Colonic mucosa (tissue), 4 donors: ENCODE results near the gene SLC1A1. TPM values are rescaled to one million over a fixed set of nuclear protein-coding genes. Genes with fewer than 3 reads are reported as not detected.
"Not testable (repeated sequence)": the region's sequence is repeated elsewhere in the genome, so short reads cannot be mapped to it uniquely, and the experiment has no call there.

Experiments
- DNase-seq: peaks from one replicate; pipeline ENCODE4 v3.0.0-alpha.2; 2020
- H3K27ac ChIP-seq: fragments of 200-600 bp; one replicate; pipeline ENCODE4 v1.8.0; 2021
- H3K27me3 ChIP-seq: fragments of 200-600 bp; one replicate; pipeline ENCODE4 v1.8.0; 2021
- H3K36me3 ChIP-seq: fragments of 200-600 bp; one replicate; pipeline ENCODE4 v1.8.0; 2021
- H3K4me1 ChIP-seq: fragments of 200-600 bp; one replicate; pipeline ENCODE4 v1.8.0; 2021; ENCODE audit warnings: mild to moderate bottlenecking
- H3K4me3 ChIP-seq: fragments of 200-600 bp; one replicate; pipeline ENCODE4 v1.8.0; 2021
- H3K9ac ChIP-seq, 2 donors: one replicate each; pipeline ENCODE4 v1.7.0; 2013; ENCODE audit warnings: control low read depth in 2 of 2, low read depth in 2 of 2, low read length in 2 of 2
- H3K9me3 ChIP-seq: fragments of 200-600 bp; one replicate; pipeline ENCODE4 v1.8.0; 2021
- CTCF ChIP-seq: fragments of 200-600 bp; IDR thresholded peaks from one replicate; pipeline ENCODE4 v1.8.0; 2022; ENCODE audit warnings: antibody characterized with exemption, mild to moderate bottlenecking
- intact Hi-C: fragments of 100-400 bp; cut with DNase I; formaldehyde crosslinking; loops from one replicate; pipeline ENCODE4 v1.14.1; 2022
- total RNA-seq, 2 donors: library from RNA; stranded (reverse); fragmentation: NEBNext Ultra II Directional in 1 of 2; extraction: Animal tissue kit (Norgen Biotek cat#: 25700) in 1 of 2; gene quantifications; one replicate each; pipeline ENCODE4 v1.2.1, GENCODE V29; 2021
- donor health status: healthy.
- donor health status: DM: no; HTN: no; CAD: no.
- donor health status: DM: no; HTN: no; CAD: no.

The SLC1A1 gene
- total RNA-seq, 2 donors from 2014 or later: 9.1 to 25.0 TPM

GRCh38 chr9:4537581-4537980 is 47.3 kb downstream of the SLC1A1 start:
- H3K9me3 ChIP-seq: no peaks in the 10 kb centered on the region
- DNase-seq: no peak
- no peak for TF ChIP-seq CTCF
- no peak overlapping the region for H3K9ac ChIP-seq
- H3K27me3 ChIP-seq: no peaks in the 10 kb centered on the region
- intact Hi-C loops: no loop called here
- no peaks in the 10 kb centered on the region for H3K4me1 ChIP-seq
- H3K27ac ChIP-seq: no peak overlapping the region
- no peaks in the 10 kb centered on the region for H3K36me3 ChIP-seq
- H3K4me3 ChIP-seq: no peak overlapping the region

GRCh38 chr9:4538107-4538506 is 47.8 kb downstream of the SLC1A1 start:
- H3K36me3 ChIP-seq: no peaks in the 10 kb centered on the region
- DNase-seq: no peak
- H3K9me3 ChIP-seq: no peaks in the 10 kb centered on the region
- no peak overlapping the region for H3K4me3 ChIP-seq
- H3K27me3 ChIP-seq: no peaks in the 10 kb centered on the region
- intact Hi-C loops: no loop called here
- H3K9ac ChIP-seq: no peak overlapping the region
- TF ChIP-seq CTCF: no peak
- no peak overlapping the region for H3K27ac ChIP-seq
- H3K4me1 ChIP-seq: no peaks in the 10 kb centered on the region

- no peak overlapping the region for H3K9ac ChIP-seq
- no peaks in the 10 kb centered on the region for H3K4me1 ChIP-seq
- intact Hi-C loops: no loop called here
- no peak overlapping the region for H3K4me3 ChIP-seq
- DNase-seq: no peak
- no peaks in the 10 kb centered on the region for H3K9me3 ChIP-seq
- H3K27me3 ChIP-seq: no peaks in the 10 kb centered on the region
- no peak for TF ChIP-seq CTCF
- H3K36me3 ChIP-seq: no peaks in the 10 kb centered on the region
- no peak overlapping the region for H3K27ac ChIP-seq
Measured at GRCh38 chr9:4538621-4539020, 48.4 kb downstream of the SLC1A1 start.

GRCh38 chr9:4540425-4540824 is 50.2 kb downstream of the SLC1A1 start:
- H3K27me3 ChIP-seq: no peaks in the 10 kb centered on the region
- DNase-seq: no peak
- no peaks in the 10 kb centered on the region for H3K4me1 ChIP-seq
- H3K4me3 ChIP-seq: no peak overlapping the region
- intact Hi-C loops: no loop called here
- H3K36me3 ChIP-seq: no peaks in the 10 kb centered on the region
- no peak for TF ChIP-seq CTCF
- no peak overlapping the region for H3K9ac ChIP-seq
- H3K27ac ChIP-seq: no peak overlapping the region
- no peaks in the 10 kb centered on the region for H3K9me3 ChIP-seq

- H3K9me3 ChIP-seq: no peaks in the 10 kb centered on the region
- H3K4me3 ChIP-seq: no peak overlapping the region
- H3K4me1 ChIP-seq: no peaks in the 10 kb centered on the region
- intact Hi-C loops: no loop called here
- no peak overlapping the region for H3K9ac ChIP-seq
- no peaks in the 10 kb centered on the region for H3K36me3 ChIP-seq
- no peak overlapping the region for H3K27ac ChIP-seq
- no peaks in the 10 kb centered on the region for H3K27me3 ChIP-seq
- DNase-seq: no peak
- TF ChIP-seq CTCF: no peak
Measured at GRCh38 chr9:4541281-4541680, 51.0 kb downstream of the SLC1A1 start.

GRCh38 chr9:4541856-4542255 is 51.6 kb downstream of the SLC1A1 start:
- Histone ChIP-seq H3K9me3 (no peaks in the 10 kb centered on the region), H3K4me1 (no peaks in the 10 kb centered on the region), H3K27ac (no peak overlapping the region), H3K36me3 (no peaks in the 10 kb centered on the region), H3K4me3 (no peak overlapping the region), H3K9ac (no peak overlapping the region), H3K27me3 (no peaks in the 10 kb centered on the region)
- TF ChIP-seq CTCF: no peak
- intact Hi-C loops: no loop called here
- no peak for DNase-seq

- H3K9me3 ChIP-seq, H3K27me3 ChIP-seq, H3K9ac ChIP-seq, DNase-seq, H3K36me3 ChIP-seq, H3K4me3 ChIP-seq, H3K4me1 ChIP-seq, H3K27ac ChIP-seq: not testable (repeated sequence)
- intact Hi-C loops: loop anchor here (5.0 kb wide), 1 partner anchor 53 kb away; no protein-coding TSS in a partner anchor
Measured at GRCh38 chr9:4544714-4545113, 54.4 kb downstream of the SLC1A1 start.
